HCT116 (cell line): ENCODE measurements around the gene MYPN.

Experiments
- ELF1 ChIP-seq: IDR thresholded peaks from 2 replicates; pipeline ENCODE4 v1.6.1; 2012; ENCODE audit warnings: low read depth, borderline replicate concordance
- EZH2 ChIP-seq: fragments of 200-600 bp; sonication (generic); IDR thresholded peaks from 2 replicates; pipeline ENCODE4 v1.6.1; 2017; ENCODE audit warnings: antibody characterized with exemption, mixed run types
- POLR2A ChIP-seq: IDR thresholded peaks from 2 replicates; pipeline ENCODE4 v1.7.0; 2011; ENCODE audit warnings: borderline replicate concordance; ENCODE audit not compliant: insufficient read depth, insufficient read length; ENCODE audit errors: extremely low read depth
- POLR2AphosphoS5 ChIP-seq: IDR thresholded peaks from 2 replicates; pipeline ENCODE4 v1.6.1; 2011; ENCODE audit warnings: mild to moderate bottlenecking, low read depth, low read length, moderate library complexity
- SIN3A ChIP-seq: IDR thresholded peaks from 2 replicates; pipeline ENCODE4 v1.6.1; 2012; ENCODE audit warnings: low read depth
- TCF7L2 ChIP-seq: IDR thresholded peaks from 2 replicates; pipeline ENCODE4 v1.7.0; 2011; ENCODE audit warnings: borderline replicate concordance, inconsistent platforms; ENCODE audit not compliant: insufficient read depth, insufficient read length; ENCODE audit errors: extremely low read depth
- TF ChIP-seq, protein P1 (sequence below), 3 experiments: fragments of 200-600 bp in 1 of 3; sonication (generic) in 1 of 3; IDR thresholded peaks in 2 of 3; conservative IDR thresholded peaks in 1 of 3; 2 replicates each; pipeline ENCODE4 v1.5.1; 2012 to 2017; ENCODE audit warnings: low read depth in 2 of 3, low read length in 2 of 3, antibody characterized with exemption in 1 of 3, borderline replicate concordance in 1 of 3, control low read depth in 1 of 3, mild to moderate bottlenecking in 1 of 3, mixed read lengths in 1 of 3, mixed run types in 1 of 3, moderate library complexity in 1 of 3; ENCODE audit not compliant: insufficient read depth in 1 of 3
- TF ChIP-seq, protein P2 (sequence below): IDR thresholded peaks from 2 replicates; pipeline ENCODE4 v1.6.1; 2012

DNA sequence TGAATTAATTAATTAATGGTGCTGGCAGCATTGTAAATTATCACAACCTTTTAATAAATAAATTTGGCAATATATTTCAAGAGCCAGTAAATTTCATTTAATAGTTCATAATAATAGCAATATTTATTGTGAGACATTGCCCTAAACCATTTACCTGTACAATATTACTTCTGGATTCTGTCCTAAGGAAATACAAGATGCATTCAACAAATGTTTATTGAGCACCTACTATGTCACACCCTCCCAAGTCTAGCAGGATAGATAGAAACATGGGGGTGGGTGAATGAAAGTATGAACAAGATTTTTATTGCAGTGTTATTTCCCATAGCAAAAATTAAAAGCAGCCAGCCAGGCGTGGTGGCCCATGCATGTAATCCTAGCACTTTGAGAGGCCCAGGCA is 29.9 kb upstream of the MYPN start:
- TF ChIP-seq POLR2A: no peak
- no peak for TF ChIP-seq ELF1
- no peak for TF ChIP-seq EZH2
- no peak for TF ChIP-seq TCF7L2
- TF ChIP-seq POLR2AphosphoS5: no peak
- no peak for TF ChIP-seq SIN3A
- TF ChIP-seq, protein P1, sequence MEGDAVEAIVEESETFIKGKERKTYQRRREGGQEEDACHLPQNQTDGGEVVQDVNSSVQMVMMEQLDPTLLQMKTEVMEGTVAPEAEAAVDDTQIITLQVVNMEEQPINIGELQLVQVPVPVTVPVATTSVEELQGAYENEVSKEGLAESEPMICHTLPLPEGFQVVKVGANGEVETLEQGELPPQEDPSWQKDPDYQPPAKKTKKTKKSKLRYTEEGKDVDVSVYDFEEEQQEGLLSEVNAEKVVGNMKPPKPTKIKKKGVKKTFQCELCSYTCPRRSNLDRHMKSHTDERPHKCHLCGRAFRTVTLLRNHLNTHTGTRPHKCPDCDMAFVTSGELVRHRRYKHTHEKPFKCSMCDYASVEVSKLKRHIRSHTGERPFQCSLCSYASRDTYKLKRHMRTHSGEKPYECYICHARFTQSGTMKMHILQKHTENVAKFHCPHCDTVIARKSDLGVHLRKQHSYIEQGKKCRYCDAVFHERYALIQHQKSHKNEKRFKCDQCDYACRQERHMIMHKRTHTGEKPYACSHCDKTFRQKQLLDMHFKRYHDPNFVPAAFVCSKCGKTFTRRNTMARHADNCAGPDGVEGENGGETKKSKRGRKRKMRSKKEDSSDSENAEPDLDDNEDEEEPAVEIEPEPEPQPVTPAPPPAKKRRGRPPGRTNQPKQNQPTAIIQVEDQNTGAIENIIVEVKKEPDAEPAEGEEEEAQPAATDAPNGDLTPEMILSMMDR (IDR thresholded peaks at IDR 0.05 in 2 of 3, conservative IDR thresholded peaks at IDR 0.05 in 1 of 3; ENCODE audit: borderline replicate concordance in 1 of 3, insufficient read depth in 1 of 3, low read depth in 2 of 3, low read length in 2 of 3): no peak
- TF ChIP-seq, protein P2, sequence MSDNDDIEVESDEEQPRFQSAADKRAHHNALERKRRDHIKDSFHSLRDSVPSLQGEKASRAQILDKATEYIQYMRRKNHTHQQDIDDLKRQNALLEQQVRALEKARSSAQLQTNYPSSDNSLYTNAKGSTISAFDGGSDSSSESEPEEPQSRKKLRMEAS: no peak
